ENCODE data around the gene COBL.

COBL gene

DNA sequence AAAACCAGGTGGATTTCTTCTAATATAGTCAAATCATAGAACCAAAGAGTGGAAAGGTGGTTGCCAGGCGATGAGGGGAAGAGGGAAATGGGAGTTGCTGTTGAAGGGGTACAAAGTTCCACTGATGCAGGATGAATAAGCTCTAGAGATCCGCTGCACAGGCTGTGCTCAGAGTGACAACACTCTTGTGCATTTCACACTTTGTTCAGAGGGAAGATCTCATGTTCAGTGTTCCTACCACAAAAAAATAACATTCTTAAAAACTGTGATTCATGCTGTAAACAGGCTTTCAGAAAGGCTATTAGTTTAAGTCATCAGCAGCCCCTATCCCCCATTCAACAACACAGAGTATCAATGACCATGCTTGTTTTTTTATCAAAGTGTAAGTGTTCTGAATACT, 213.8 kb downstream of the COBL start:
- no peak for DNase-seq (ENCODE audit: extremely low read depth, insufficient read length)

DNA sequence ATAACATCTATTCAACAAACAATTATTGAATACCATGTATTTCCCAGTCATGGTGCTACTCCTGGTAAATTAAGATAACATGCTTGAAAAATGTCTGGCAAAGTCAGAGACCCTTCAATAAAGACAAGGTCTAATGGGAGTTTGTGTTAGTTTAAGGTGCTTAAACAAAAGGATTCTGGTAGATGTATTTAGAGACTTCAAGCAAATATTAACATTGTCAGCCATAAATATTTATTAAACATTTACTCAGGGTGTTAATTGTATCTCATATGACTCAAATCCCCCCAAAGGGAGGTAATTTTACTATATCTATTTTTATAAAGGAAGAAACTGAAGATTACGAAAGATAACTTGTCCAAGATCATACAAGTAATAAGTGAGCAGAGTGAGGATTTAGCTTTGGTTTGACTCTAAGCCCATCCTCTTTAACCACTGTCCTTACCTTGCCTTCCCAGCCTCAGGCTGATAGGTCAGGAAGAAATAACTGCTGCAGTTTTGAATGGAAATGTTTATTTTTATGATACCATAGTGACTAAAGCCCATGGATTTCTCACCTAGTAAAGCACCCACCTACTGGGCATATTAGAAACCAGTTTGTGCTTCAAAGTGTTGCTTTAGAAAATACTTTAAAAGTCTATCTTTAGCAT, 215.4 kb downstream of the COBL start:
- no peaks in the 10 kb centered on the region for H3K27me3 ChIP-seq (replicated peaks; ENCODE audit: control insufficient read depth, insufficient read depth, low read length)
- TF ChIP-seq, protein P1, sequence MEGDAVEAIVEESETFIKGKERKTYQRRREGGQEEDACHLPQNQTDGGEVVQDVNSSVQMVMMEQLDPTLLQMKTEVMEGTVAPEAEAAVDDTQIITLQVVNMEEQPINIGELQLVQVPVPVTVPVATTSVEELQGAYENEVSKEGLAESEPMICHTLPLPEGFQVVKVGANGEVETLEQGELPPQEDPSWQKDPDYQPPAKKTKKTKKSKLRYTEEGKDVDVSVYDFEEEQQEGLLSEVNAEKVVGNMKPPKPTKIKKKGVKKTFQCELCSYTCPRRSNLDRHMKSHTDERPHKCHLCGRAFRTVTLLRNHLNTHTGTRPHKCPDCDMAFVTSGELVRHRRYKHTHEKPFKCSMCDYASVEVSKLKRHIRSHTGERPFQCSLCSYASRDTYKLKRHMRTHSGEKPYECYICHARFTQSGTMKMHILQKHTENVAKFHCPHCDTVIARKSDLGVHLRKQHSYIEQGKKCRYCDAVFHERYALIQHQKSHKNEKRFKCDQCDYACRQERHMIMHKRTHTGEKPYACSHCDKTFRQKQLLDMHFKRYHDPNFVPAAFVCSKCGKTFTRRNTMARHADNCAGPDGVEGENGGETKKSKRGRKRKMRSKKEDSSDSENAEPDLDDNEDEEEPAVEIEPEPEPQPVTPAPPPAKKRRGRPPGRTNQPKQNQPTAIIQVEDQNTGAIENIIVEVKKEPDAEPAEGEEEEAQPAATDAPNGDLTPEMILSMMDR (IDR thresholded peaks at IDR 0.05; ENCODE audit: insufficient read depth, low read length, poor library complexity, severe bottlenecking): no peak
- no peaks in the 10 kb centered on the region for H3K36me3 ChIP-seq (ENCODE audit: control insufficient read depth, insufficient read depth, low read length)
- H3K4me3 ChIP-seq (replicated peaks; ENCODE audit: low read depth, low read length): no peak overlapping the region
- no peak for DNase-seq (ENCODE audit: extremely low read depth, insufficient read length)

More for the DNA sequence above, 213.8 kb downstream of the COBL start:
- Histone ChIP-seq H3K27me3 (replicated peaks; ENCODE audit: control insufficient read depth, insufficient read depth, low read length) (no peaks in the 10 kb centered on the region), H3K4me3 (replicated peaks; ENCODE audit: low read depth, low read length) (no peak overlapping the region), H3K36me3 (ENCODE audit: control insufficient read depth, insufficient read depth, low read length) (no peaks in the 10 kb centered on the region)
- TF ChIP-seq, protein P1 (IDR thresholded peaks at IDR 0.05; ENCODE audit: insufficient read depth, low read length, poor library complexity, severe bottlenecking): no peak

DNA sequence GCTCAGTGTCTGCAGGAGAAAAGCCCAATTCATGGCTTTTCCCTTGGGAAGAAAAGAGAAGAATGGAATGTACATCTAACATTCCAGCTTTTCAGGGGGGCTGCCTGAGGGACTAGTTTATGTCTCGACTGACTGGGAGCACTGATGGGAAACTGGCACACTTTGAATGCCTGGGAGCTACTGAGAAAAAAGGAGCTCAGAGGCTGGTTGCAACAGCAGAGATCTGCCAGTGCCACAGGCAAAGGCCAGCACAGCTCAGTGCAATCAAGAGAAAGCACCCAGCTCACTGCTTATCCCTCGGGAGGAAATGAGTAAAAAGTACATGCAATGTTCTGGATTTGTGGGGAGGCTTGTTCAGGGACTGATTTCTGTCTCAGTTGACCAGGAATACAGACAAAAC, 226.2 kb downstream of the COBL start:
- TF ChIP-seq, protein P1 (IDR thresholded peaks at IDR 0.05; ENCODE audit: insufficient read depth, low read length, poor library complexity, severe bottlenecking): no peak
- Histone ChIP-seq H3K4me3 (replicated peaks; ENCODE audit: low read depth, low read length) (no peak overlapping the region), H3K27me3 (replicated peaks; ENCODE audit: control insufficient read depth, insufficient read depth, low read length) (no peaks in the 10 kb centered on the region), H3K36me3 (ENCODE audit: control insufficient read depth, insufficient read depth, low read length) (no peaks in the 10 kb centered on the region)
- no peak for DNase-seq (ENCODE audit: extremely low read depth, insufficient read length)

DNA sequence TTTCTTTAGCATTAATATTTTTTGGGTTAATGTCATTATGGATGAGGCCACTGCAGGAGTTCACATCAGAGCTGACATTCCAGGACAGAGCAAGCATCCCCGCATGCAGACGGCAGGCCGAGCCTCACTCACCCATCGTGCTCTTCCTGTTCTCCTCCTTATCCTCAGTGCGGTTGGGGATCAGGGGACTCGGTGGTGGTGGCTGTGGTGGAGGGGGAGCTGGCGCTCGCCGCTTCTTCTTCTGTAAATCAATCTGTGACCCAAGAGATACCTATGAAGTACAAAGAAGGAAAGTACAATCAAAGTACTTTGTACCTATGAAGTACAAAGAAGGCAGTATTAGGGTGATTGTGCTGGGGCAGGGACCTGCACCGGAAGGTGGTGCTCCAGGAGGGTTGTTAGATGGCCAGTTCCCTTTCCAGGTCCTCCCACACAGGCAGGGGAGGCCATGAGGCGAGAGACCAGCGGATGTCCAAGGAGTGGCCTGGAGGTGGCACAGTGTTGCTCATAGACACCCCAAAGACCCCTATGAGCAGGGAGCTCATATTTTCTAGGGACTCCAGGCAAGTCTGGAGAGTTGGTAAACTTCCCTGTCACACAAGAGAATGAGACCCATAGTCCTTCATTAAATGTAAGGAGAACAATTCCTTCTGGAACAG, 231.4 kb downstream of the COBL start:
- Histone ChIP-seq H3K36me3 (ENCODE audit: control insufficient read depth, insufficient read depth, low read length) (no peaks in the 10 kb centered on the region), H3K27me3 (replicated peaks; ENCODE audit: control insufficient read depth, insufficient read depth, low read length) (no peaks in the 10 kb centered on the region), H3K4me3 (replicated peaks; ENCODE audit: low read depth, low read length) (no peak overlapping the region)
- no peak for DNase-seq (ENCODE audit: extremely low read depth, insufficient read length)
- TF ChIP-seq, protein P1 (IDR thresholded peaks at IDR 0.05; ENCODE audit: insufficient read depth, low read length, poor library complexity, severe bottlenecking): no peak

DNA sequence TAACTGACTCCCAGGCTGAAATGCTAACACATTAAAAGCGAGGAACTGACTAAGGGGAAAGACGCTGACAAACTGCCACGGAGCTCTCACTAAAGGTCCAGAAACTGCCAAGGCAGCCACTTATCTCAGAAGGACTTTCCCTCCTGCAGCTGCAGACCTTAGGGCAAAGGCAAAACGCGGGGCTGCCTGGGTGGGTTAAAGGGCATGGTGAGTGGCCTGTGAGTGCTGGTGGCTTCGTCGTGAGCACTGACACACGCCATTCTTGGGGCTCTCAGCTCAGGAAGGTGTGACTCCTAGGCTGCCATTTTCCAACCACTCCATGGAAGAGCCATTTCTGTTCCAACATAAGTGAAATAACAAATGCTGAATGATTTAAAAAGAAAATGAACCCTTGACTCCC, 232.5 kb downstream of the COBL start:
- Histone ChIP-seq H3K36me3 (ENCODE audit: control insufficient read depth, insufficient read depth, low read length) (no peaks in the 10 kb centered on the region), H3K27me3 (replicated peaks; ENCODE audit: control insufficient read depth, insufficient read depth, low read length) (no peaks in the 10 kb centered on the region), H3K4me3 (replicated peaks; ENCODE audit: low read depth, low read length) (no peak overlapping the region)
- TF ChIP-seq, protein P1 (IDR thresholded peaks at IDR 0.05; ENCODE audit: insufficient read depth, low read length, poor library complexity, severe bottlenecking): no peak
- no peak for DNase-seq (ENCODE audit: extremely low read depth, insufficient read length)

All from GM06990 (cell line).